Thyroid gland (tissue), 4 donors: ENCODE results near the gene RANBP17. TPM values are rescaled to one million over a fixed set of nuclear protein-coding genes. Genes with fewer than 3 reads are reported as not detected.
"Not testable (repeated sequence)": the region's sequence is repeated elsewhere in the genome, so short reads cannot be mapped to it uniquely, and the experiment has no call there.

Experiments used
- DNase-seq, 2 donors: peaks; one replicate each; pipeline ENCODE4 v3.0.0-alpha.2; 2019
- H3K27ac ChIP-seq, 3 donors: fragments of 200-600 bp; sonication (generic); 1 replicate in 2 of 3; 2 replicates in 1 of 3; pipeline ENCODE4 v1.5.1; 2016 to 2019; ENCODE audit warnings: mild to moderate bottlenecking in 1 of 3, moderate library complexity in 1 of 3
- H3K27me3 ChIP-seq: fragments of 200-600 bp; sonication (generic); one replicate; pipeline ENCODE4 v1.5.1; 2019
- H3K36me3 ChIP-seq, 2 donors: fragments of 200-600 bp; sonication (generic); one replicate each; pipeline ENCODE4 v1.5.1; 2016 to 2019
- H3K4me1 ChIP-seq, 2 donors: fragments of 200-600 bp; sonication (generic); one replicate each; pipeline ENCODE4 v1.5.1; 2017 to 2019
- H3K4me3 ChIP-seq, 3 donors: fragments of 200-600 bp; sonication (generic); replicated peaks in 1 of 3; 1 replicate in 2 of 3; 2 replicates in 1 of 3; pipeline ENCODE4 v1.5.1; 2016; ENCODE audit warnings: mild to moderate bottlenecking in 1 of 3
- H3K9me3 ChIP-seq: fragments of 200-600 bp; sonication (generic); one replicate; pipeline ENCODE4 v1.5.1; 2017
- CTCF ChIP-seq, 6 experiments: fragments of 200-600 bp in 3 of 6; fragments of 450-650 bp in 3 of 6; sonication (generic) in 3 of 6; IDR thresholded peaks; one replicate each; pipeline ENCODE4 v1.5.1; 2016 to 2019; ENCODE audit warnings: antibody characterized with exemption in 6 of 6, mild to moderate bottlenecking in 2 of 6, inconsistent platforms in 1 of 6, moderate library complexity in 1 of 6
- POLR2A ChIP-seq, 2 donors: fragments of 450-650 bp; IDR thresholded peaks; one replicate each; pipeline ENCODE4 v1.6.1; 2017; ENCODE audit warnings: antibody characterized with exemption in 2 of 2, mild to moderate bottlenecking in 2 of 2, moderate library complexity in 1 of 2
- WGBS, 2 donors: methylation state at CpG; one replicate each; pipeline ENCODE4 v1.1.5; 2017; 5-methylcytosine and 5-hydroxymethylcytosine counted together
- intact Hi-C: fragments of 100-400 bp; cut with DNase I; formaldehyde crosslinking; loops from one replicate; pipeline ENCODE4 v1.15.1; 2023
- total RNA-seq, 4 donors: library from RNA; depleted of rRNA; stranded (reverse); fragments of >200 nt; gene quantifications; one replicate each; pipeline ENCODE4 v1.2.3, GENCODE V29; 2016

RANBP17 gene
- total RNA-seq, 4 donors from 2014 or later, result 20.2 to 35.0 (median 26.7) TPM

GRCh38 chr5:171024084-171024483, 162.3 kb downstream of the RANBP17 start:
- Histone ChIP-seq H3K27me3 (no peaks in the 10 kb centered on the region), H3K4me1 (no peaks in the 10 kb centered on the region), H3K4me3 (no peak overlapping the region), H3K27ac (no peak overlapping the region), H3K9me3 (no peaks in the 10 kb centered on the region), H3K36me3 (no peaks in the 10 kb centered on the region)
- TF ChIP-seq POLR2A (IDR thresholded peaks at IDR 0.05), result no peak
- no peak for TF ChIP-seq CTCF (IDR thresholded peaks at IDR 0.05)
- intact Hi-C loops, result no loop called here
- DNase-seq, result no peak

- TF ChIP-seq CTCF (IDR thresholded peaks at IDR 0.05), result no peak
- no peak for TF ChIP-seq POLR2A (IDR thresholded peaks at IDR 0.05)
Measured at GRCh38 chr5:171029401-171029800, 167.6 kb downstream of the RANBP17 start.

GRCh38 chr5:171031977-171032376, 170.2 kb downstream of the RANBP17 start:
- Histone ChIP-seq H3K9me3 (no peaks in the 10 kb centered on the region), H3K36me3 (no peaks in the 10 kb centered on the region), H3K4me1 (no peaks in the 10 kb centered on the region), H3K27ac (no peak overlapping the region), H3K4me3 (no peak overlapping the region), H3K27me3 (no peaks in the 10 kb centered on the region)
- intact Hi-C loops, result no loop called here
- 94 to 97% methylated on average over 2 of the region's 2 CpGs for WGBS, 2 donors
- no peak for DNase-seq
- TF ChIP-seq POLR2A (IDR thresholded peaks at IDR 0.05), result no peak

More at GRCh38 chr5:171029401-171029800, 167.6 kb downstream of the RANBP17 start:
- Histone ChIP-seq H3K36me3 (no peaks in the 10 kb centered on the region), H3K27ac (no peak overlapping the region), H3K4me1 (no peaks in the 10 kb centered on the region), H3K4me3 (no peak overlapping the region), H3K27me3 (no peaks in the 10 kb centered on the region), H3K9me3 (no peaks in the 10 kb centered on the region)
- DNase-seq, result no peak
- 94 to 98% methylated on average over 3 of the region's 3 CpGs for WGBS, 2 donors
- intact Hi-C loops, result no loop called here

GRCh38 chr5:171032435-171032973, 170.7 kb downstream of the RANBP17 start:
- WGBS, 2 donors, result 96 to 97% methylated on average over 2 of the region's 2 CpGs
- H3K4me1 ChIP-seq, result no peaks in the 10 kb centered on the region
- no peak for TF ChIP-seq POLR2A (IDR thresholded peaks at IDR 0.05)
- no peak for TF ChIP-seq CTCF (IDR thresholded peaks at IDR 0.05)
- no peak for DNase-seq
- no peak overlapping the region for H3K4me3 ChIP-seq
- H3K27ac ChIP-seq, result no peak overlapping the region
- H3K9me3 ChIP-seq, result no peaks in the 10 kb centered on the region
- intact Hi-C loops, result no loop called here
- no peaks in the 10 kb centered on the region for H3K27me3 ChIP-seq
- no peaks in the 10 kb centered on the region for H3K36me3 ChIP-seq

GRCh38 chr5:171041893-171042292, 180.1 kb downstream of the RANBP17 start:
- H3K4me3 ChIP-seq, DNase-seq, H3K27ac ChIP-seq, intact Hi-C loops, H3K9me3 ChIP-seq, H3K27me3 ChIP-seq, H3K36me3 ChIP-seq, H3K4me1 ChIP-seq: not testable (repeated sequence)
- 95 to 96% methylated on average over 2 of the region's 2 CpGs for WGBS, 2 donors

GRCh38 chr5:171050916-171051315, 189.1 kb downstream of the RANBP17 start:
- no peak for TF ChIP-seq POLR2A (IDR thresholded peaks at IDR 0.05)
- TF ChIP-seq CTCF (IDR thresholded peaks at IDR 0.05), result no peak
- H3K36me3 ChIP-seq, result no peaks in the 10 kb centered on the region
- no peak for DNase-seq
- no peak overlapping the region for H3K27ac ChIP-seq
- no peak overlapping the region for H3K4me3 ChIP-seq
- WGBS, 2 donors, result 88 to 93% methylated on average over 1 of the region's 1 CpG
- H3K9me3 ChIP-seq, result no peaks in the 10 kb centered on the region
- H3K4me1 ChIP-seq, result no peaks in the 10 kb centered on the region
- intact Hi-C loops, result no loop called here
- H3K27me3 ChIP-seq, result no peaks in the 10 kb centered on the region
